Omental fat pad (tissue), 4 donors: Measurements from ENCODE around the gene ERC2. TPM values are rescaled to one million over a fixed set of nuclear protein-coding genes. Genes with fewer than 3 reads are reported as not detected.

Experiments used
- ATAC-seq: fragments of 150-250 bp; one replicate; pipeline ENCODE4 v1.9.1; 2016; ENCODE audit warnings: mild to moderate bottlenecking, moderate library complexity; ENCODE audit not compliant: low FRiP score
- DNase-seq: peaks from one replicate; pipeline ENCODE4 v3.0.0-alpha.2; 2019; ENCODE audit warnings: low spot score
- CTCF ChIP-seq, 3 donors: fragments of 450-650 bp; IDR thresholded peaks; one replicate each; pipeline ENCODE4 v1.5.1; 2016 to 2017; ENCODE audit warnings: antibody characterized with exemption in 3 of 3, mild to moderate bottlenecking in 3 of 3, moderate library complexity in 2 of 3
- total RNA-seq, 4 donors: library from RNA; depleted of rRNA; stranded (reverse); fragments of >200 nt; gene quantifications; one replicate each; pipeline ENCODE4 v1.1.0, GENCODE V29; 2016

Gene ERC2
- total RNA-seq, 4 donors from 2014 or later = 0.75 to 4.2 (median 2.3) TPM; not detected in 1

- ATAC-seq (no peak), DNase-seq (no peak)
- no peak for TF ChIP-seq CTCF (IDR thresholded peaks at IDR 0.05)
These were observed 754.2 kb downstream of the ERC2 start for GRCh38 chr3:55714057-55714456.

- TF ChIP-seq CTCF (IDR thresholded peaks at IDR 0.05) = no peak
- no peak for ATAC-seq
- DNase-seq = no peak
These were observed 756.6 kb downstream of the ERC2 start for GRCh38 chr3:55711646-55712045.

- DNase-seq (no peak), ATAC-seq (no peak)
- TF ChIP-seq CTCF (IDR thresholded peaks at IDR 0.05) = no peak
These were observed 758.8 kb downstream of the ERC2 start for GRCh38 chr3:55709411-55710012.

- no peak for TF ChIP-seq CTCF (IDR thresholded peaks at IDR 0.05)
These were observed 759.3 kb downstream of the ERC2 start for GRCh38 chr3:55708921-55709320.

GRCh38 chr3:55708242-55708641, 760.0 kb downstream of the ERC2 start:
- ATAC-seq (no peak), DNase-seq (no peak)
- no peak for TF ChIP-seq CTCF (IDR thresholded peaks at IDR 0.05)

More at GRCh38 chr3:55708921-55709320, 759.3 kb downstream of the ERC2 start:
- no peak for ATAC-seq
- no peak for DNase-seq

- DNase-seq = no peak
- TF ChIP-seq CTCF (IDR thresholded peaks at IDR 0.05) = no peak
- no peak for ATAC-seq
These were observed 763.7 kb downstream of the ERC2 start for GRCh38 chr3:55704521-55704920.

GRCh38 chr3:55702822-55703221, 765.4 kb downstream of the ERC2 start:
- ATAC-seq = no peak
- DNase-seq = no peak
- no peak for TF ChIP-seq CTCF (IDR thresholded peaks at IDR 0.05)
